GM12872 (cell line): ENCODE data around the gene ITCH.

ENCODE experiments used
- TF ChIP-seq, protein P1 (sequence below): IDR thresholded peaks from 3 replicates; pipeline ENCODE4 v1.5.1; 2011; ENCODE audit warnings: low read depth, mild to moderate bottlenecking, low read length, moderate library complexity; ENCODE audit not compliant: insufficient read depth

The ITCH gene

DNA sequence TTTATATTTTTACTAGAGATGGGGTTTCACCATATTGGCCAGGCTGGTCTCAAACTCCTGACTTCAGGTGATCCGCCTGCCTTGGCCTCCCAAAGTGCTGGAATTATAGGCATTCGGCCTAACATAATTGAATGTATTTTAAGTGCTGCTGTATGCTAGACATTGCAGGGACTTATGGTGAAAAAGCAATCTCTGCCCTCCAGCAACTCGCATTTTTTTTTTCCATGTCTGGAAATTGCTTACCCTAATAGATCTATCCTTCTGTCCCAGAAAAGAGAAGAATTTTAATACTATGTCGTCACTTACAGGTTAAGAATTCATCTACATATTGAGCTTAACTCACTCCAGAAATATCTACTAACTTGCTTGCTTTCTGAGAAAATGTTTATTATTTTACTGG lies 10.4 kb downstream of the ITCH start:
- TF ChIP-seq, protein P1, sequence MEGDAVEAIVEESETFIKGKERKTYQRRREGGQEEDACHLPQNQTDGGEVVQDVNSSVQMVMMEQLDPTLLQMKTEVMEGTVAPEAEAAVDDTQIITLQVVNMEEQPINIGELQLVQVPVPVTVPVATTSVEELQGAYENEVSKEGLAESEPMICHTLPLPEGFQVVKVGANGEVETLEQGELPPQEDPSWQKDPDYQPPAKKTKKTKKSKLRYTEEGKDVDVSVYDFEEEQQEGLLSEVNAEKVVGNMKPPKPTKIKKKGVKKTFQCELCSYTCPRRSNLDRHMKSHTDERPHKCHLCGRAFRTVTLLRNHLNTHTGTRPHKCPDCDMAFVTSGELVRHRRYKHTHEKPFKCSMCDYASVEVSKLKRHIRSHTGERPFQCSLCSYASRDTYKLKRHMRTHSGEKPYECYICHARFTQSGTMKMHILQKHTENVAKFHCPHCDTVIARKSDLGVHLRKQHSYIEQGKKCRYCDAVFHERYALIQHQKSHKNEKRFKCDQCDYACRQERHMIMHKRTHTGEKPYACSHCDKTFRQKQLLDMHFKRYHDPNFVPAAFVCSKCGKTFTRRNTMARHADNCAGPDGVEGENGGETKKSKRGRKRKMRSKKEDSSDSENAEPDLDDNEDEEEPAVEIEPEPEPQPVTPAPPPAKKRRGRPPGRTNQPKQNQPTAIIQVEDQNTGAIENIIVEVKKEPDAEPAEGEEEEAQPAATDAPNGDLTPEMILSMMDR, result no peak

DNA sequence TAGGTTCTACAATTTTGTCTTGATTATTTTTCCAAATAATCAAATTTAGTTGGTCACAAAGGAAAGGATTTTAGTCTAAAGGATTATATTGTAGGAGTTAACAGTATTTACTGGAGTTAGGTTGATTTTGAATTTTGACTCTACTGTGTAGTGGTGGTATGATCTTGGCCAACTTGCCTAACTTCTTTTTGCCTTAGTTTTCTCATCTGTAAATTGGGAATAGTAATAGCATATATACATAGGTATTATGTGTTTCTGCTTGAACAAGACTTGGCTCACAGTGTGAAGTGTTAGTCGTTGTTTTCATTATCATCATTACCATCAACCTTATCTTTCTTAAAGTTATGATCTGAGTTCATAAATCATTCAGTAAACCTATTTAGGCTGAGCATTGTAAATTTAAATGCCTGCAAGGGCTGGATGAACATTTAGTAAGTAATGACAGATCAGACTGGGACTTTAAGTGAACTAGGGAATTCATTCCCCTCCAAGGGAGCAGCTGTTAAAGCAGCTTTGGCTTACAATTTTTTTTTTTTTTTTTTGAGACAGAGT lies 11.2 kb downstream of the ITCH start:
- TF ChIP-seq, protein P1, result no peak

DNA sequence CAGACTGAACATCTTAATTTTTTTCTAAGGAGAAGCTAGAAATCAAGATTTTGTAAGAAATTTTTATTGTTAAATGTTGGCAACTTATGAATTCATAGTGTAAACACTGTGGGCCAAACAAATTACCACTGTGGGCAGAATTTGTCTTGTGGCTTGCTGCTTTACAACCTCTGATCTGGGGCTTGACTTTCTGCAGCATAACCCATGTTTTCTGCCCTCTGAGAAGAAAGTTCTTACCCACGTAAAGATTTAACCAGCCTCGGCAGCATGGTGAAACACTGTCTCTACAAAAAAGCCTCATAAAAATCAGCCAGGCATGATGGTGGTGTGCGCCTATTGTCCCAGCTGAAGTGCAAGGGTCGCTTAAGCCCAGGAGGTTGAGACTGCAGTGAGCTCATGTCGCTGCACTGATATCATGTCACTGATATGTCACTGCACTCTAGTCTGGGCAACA lies 12.9 kb downstream of the ITCH start:
- TF ChIP-seq, protein P1, result no peak

DNA sequence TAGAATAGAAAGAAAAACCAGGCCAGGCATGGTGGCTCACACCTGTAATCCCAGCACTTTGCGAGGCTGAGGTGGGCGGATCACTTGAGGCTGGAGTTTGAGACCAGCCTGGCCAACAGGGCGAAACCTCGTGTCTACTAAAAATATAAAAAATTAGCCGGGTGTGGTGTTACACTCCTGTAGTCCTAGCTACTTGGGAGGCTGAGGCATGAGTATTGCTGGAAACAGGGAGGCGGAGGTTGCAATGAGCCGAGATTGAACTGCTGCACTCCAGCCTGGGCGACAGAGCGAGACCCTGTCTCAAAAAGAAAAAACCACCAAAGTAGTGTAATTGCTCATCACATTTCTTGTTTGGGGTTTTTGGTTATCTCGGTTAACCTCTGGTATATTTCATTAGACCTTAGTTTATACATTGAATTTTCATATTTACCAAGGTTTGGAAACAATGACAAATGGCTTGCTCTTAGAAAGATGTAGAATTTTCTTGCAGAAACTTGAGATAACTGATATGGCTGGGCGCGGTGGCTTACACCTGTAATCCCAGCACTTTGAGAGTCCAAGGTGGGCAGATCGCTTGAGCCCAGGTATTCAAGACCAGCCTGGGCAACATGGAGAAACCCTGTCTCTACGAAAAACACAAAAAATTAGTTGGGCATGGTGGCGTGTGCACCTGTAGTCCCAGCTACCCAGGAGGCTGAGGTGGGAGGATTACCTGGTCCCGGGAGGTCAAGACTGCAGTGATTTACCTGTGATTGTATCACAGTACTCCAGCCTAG lies 14.2 kb downstream of the ITCH start:
- TF ChIP-seq, protein P1, result no peak

DNA sequence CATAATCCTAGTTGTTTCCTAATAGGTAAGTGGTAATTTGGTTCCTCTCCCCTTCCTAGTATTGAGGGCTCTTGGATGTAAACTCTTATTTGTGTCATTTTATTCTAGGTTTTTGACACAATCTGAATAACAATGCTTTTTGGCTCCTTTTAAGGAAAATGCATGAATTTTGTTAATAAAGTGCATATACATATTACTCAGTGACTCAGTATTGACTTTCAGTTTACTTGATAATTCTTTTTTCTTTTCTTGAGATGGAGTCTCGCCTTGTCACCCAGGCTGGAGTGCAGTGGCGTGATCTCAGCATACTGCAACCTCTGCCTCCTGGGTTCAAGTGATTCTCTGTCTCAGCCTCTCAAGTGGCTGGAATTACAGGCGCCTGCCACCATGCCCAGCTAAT lies 19.1 kb downstream of the ITCH start:
- TF ChIP-seq, protein P1, result no peak

DNA sequence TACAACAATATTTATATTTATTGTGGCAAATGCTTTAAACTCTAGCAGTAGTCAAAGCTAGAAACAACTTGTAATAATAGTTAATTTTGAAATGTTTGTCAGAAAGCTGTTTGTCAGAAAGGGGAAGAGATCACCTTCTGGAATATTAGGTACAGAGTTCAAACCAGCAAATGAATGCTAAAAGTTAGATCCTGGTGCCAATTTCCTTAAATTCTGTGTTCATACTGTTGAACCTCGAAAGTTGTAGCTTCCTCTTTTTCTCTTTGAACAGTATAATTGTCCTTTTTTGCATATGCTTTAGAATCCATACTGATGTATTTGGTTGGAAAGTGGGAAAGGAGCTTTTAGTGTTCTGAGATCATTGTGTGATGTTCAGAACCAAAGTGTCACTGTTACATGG lies 22.4 kb downstream of the ITCH start:
- TF ChIP-seq, protein P1, result no peak

DNA sequence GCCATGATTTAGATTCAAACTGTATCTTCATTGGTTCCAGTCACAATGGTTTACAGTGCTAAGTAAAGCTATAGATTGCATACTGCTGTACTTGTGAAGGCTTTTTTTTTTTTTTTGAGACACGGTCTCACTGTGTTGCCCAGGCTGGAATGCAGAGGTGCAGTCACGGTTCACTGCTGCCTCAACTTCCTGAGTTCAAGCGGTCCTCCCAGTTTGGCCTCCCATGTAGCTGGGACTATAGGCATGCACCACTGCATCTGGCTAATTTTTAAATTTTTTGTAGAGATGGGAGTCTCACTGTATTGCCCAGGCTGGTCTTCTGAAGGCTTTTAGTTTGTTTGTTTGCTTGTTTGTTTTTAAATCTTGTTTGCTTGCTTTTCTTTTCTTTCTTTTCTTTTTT lies 24.9 kb downstream of the ITCH start:
- TF ChIP-seq, protein P1, result no peak
